GM12878 (cell line): ENCODE data around the gene BATF. TPM values are rescaled to one million over a fixed set of nuclear protein-coding genes. Genes with fewer than 3 reads are reported as not detected.

Source experiments
- BMI1 ChIP-seq: fragments of 450-650 bp; IDR thresholded peaks from 2 replicates; pipeline ENCODE4 v1.6.1; 2016; ENCODE audit warnings: mild to moderate bottlenecking, moderate library complexity, borderline replicate concordance
- CREM ChIP-seq: IDR thresholded peaks from 2 replicates; pipeline ENCODE4 v1.6.1; 2014; ENCODE audit warnings: antibody characterized with exemption, low read depth
- CTCF ChIP-seq, 3 experiments: IDR thresholded peaks in 2 of 3; conservative IDR thresholded peaks in 1 of 3; 2 replicates each; pipeline ENCODE4 v1.5.1; 2011; ENCODE audit warnings: low read depth in 3 of 3, low read length in 3 of 3, mild to moderate bottlenecking in 3 of 3, control low read depth in 2 of 3, moderate library complexity in 2 of 3, inconsistent platforms in 1 of 3, mixed read lengths in 1 of 3; ENCODE audit not compliant: control insufficient read depth in 2 of 3, insufficient read depth in 1 of 3; ENCODE audit errors: extremely low read depth in 1 of 3
- E4F1 ChIP-seq: fragments of 450-650 bp; IDR thresholded peaks from 2 replicates; pipeline ENCODE4 v1.6.1; 2018; ENCODE audit warnings: borderline replicate concordance, mild to moderate bottlenecking; ENCODE audit not compliant: partially characterized antibody
- ETV6 ChIP-seq, 2 experiments: fragments of 450-650 bp in 1 of 2; IDR thresholded peaks in 1 of 2; conservative IDR thresholded peaks in 1 of 2; 2 replicates each; pipeline ENCODE4 v1.6.1; 2014; ENCODE audit warnings: antibody characterized with exemption in 1 of 2, borderline replicate concordance in 1 of 2, low read depth in 1 of 2, mild to moderate bottlenecking in 1 of 2, moderate library complexity in 1 of 2
- EZH2 ChIP-seq: IDR thresholded peaks from 2 replicates; pipeline ENCODE4 v1.6.1; 2012; ENCODE audit warnings: low read depth, mild to moderate bottlenecking, control low read depth, inconsistent platforms, low read length, borderline replicate concordance; ENCODE audit not compliant: control insufficient read depth
- FOXM1 ChIP-seq: IDR thresholded peaks from 2 replicates; pipeline ENCODE4 v1.6.1; 2012; ENCODE audit warnings: low read depth, mild to moderate bottlenecking, inconsistent platforms, low read length, moderate library complexity
- IKZF2 ChIP-seq, 2 experiments: fragments of 450-650 bp; IDR thresholded peaks; 2 replicates each; pipeline ENCODE4 v1.6.1; 2017; ENCODE audit warnings: mild to moderate bottlenecking in 2 of 2, moderate library complexity in 2 of 2
- JUNB ChIP-seq: IDR thresholded peaks from 2 replicates; pipeline ENCODE4 v1.6.1; 2016; ENCODE audit warnings: antibody characterized with exemption, mild to moderate bottlenecking
- MAX ChIP-seq: IDR thresholded peaks from 2 replicates; pipeline ENCODE4 v1.6.1; 2012; ENCODE audit warnings: low read depth, low read length, improper control_type of control experiment
- MLLT1 ChIP-seq: fragments of 450-650 bp; IDR thresholded peaks from 2 replicates; pipeline ENCODE4 v1.6.1; 2016; ENCODE audit warnings: mild to moderate bottlenecking
- NR2C2 ChIP-seq: IDR thresholded peaks from 2 replicates; pipeline ENCODE4 v1.6.1; 2011; ENCODE audit warnings: borderline replicate concordance, low read depth; ENCODE audit not compliant: control insufficient read depth, insufficient read length
- PML ChIP-seq: IDR thresholded peaks from 2 replicates; pipeline ENCODE4 v1.6.1; 2012; ENCODE audit warnings: low read length, inconsistent platforms
- POLR2AphosphoS5 ChIP-seq: IDR thresholded peaks from 2 replicates; pipeline ENCODE4 v1.6.1; 2011; ENCODE audit warnings: mild to moderate bottlenecking, low read length, inconsistent platforms
- RAD51 ChIP-seq: fragments of 450-650 bp; IDR thresholded peaks from 2 replicates; pipeline ENCODE4 v1.6.1; 2016; ENCODE audit warnings: moderate library complexity, mild to moderate bottlenecking, inconsistent platforms
- SMC3 ChIP-seq: IDR thresholded peaks from 2 replicates; pipeline ENCODE4 v1.6.1; 2011; ENCODE audit warnings: low read length, improper control_type of control experiment, borderline replicate concordance
- SUZ12 ChIP-seq: fragments of 200-600 bp; sonication (generic); IDR thresholded peaks from one replicate; pipeline ENCODE4 v1.6.1; 2018; ENCODE audit warnings: antibody characterized with exemption, mild to moderate bottlenecking; ENCODE audit not compliant: unreplicated experiment
- TBL1XR1 ChIP-seq: IDR thresholded peaks from 2 replicates; pipeline ENCODE4 v1.6.1; 2012; ENCODE audit warnings: low read depth, low read length, improper control_type of control experiment
- WRNIP1 ChIP-seq: IDR thresholded peaks from 2 replicates; pipeline ENCODE4 v1.6.1; 2011; ENCODE audit warnings: low read depth, low read length, improper control_type of control experiment, borderline replicate concordance
- YBX1 ChIP-seq: fragments of 450-650 bp; IDR thresholded peaks from 2 replicates; pipeline ENCODE4 v1.6.1; 2016; ENCODE audit warnings: antibody characterized with exemption
- ZBED1 ChIP-seq: IDR thresholded peaks from 2 replicates; pipeline ENCODE4 v1.6.1; 2016; ENCODE audit warnings: borderline replicate concordance
- ZNF217 ChIP-seq: fragments of 450-650 bp; IDR thresholded peaks from 2 replicates; pipeline ENCODE4 v1.6.1; 2017; ENCODE audit warnings: antibody characterized with exemption, mild to moderate bottlenecking
- polyA plus RNA-seq, 11 experiments: library from polyadenylated mRNA; depleted of rRNA in 4 of 11; unstranded in 6 of 11; stranded (reverse) in 5 of 11; fragments of >200 nt; fragmentation: Nextera tagmentation in 4 of 11; fragmentation: Illumina TruSeq in 1 of 11; extraction: Ambion mirVana in 4 of 11; extraction: Trizol in 1 of 11; gene quantifications; 1 replicate in 1 of 11; 2 replicates in 10 of 11; pipeline versions ENCODE4 v1.2.1 to v1.2.3, GENCODE V29; 2011 to 2016; ENCODE audit warnings: inconsistent platforms in 2 of 11, missing spikeins in 2 of 11, low read depth in 1 of 11
- total RNA-seq, 4 experiments: library from RNA; depleted of rRNA in 3 of 4; stranded (reverse); fragments of >200 nt in 3 of 4; fragmentation: Illumina TruSeq in 1 of 4; extraction: Trizol in 1 of 4; gene quantifications; 2 replicates each; pipeline versions ENCODE4 v1.2.1 to v1.2.3, GENCODE V29; 2013 to 2021

Gene BATF
- total and polyA plus RNA-seq, 10 of the 15 experiments (the other 5 are each of a cell fraction or from before 2014, with no cell fraction given): 10.0 to 154 (median 103) TPM

DNA sequence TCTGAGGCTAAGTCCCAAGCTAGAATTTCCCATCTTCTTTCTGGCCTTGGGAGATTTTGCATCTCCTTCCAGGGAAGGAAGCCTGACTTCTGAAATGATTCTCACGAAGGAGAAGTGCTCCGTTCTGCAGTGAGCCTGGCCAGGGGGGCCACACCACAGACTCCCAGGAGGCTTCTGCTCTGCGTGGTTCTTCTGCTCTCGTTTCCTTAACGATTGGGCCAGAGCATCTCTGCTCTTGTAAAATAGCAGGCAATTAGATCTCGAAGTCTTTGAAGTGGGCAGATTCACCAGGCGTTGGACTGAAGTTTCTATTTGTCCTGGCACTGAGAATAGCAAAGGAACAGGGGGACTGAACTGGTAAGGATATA, 6.7 kb upstream of the BATF start (continued):
- TF ChIP-seq ETV6 (conservative IDR thresholded peaks at IDR 0.05 in 1 of 2, IDR thresholded peaks at IDR 0.05 in 1 of 2; ENCODE audit: borderline replicate concordance in 1 of 2, low read depth in 1 of 2): peak in 1 of 2 experiments; percentile 71; a peak in 2 of 4 replicates
- TF ChIP-seq E4F1: no peak
- peak; percentile 52; the same call in 1 of the 2 replicates for TF ChIP-seq JUNB
- TF ChIP-seq ZNF217: peak; percentile 68; the same call in 1 of the 2 replicates
- TF ChIP-seq EZH2: no peak
- no peak for TF ChIP-seq SUZ12
- peak; percentile 49; the same call in 1 of the 2 replicates for TF ChIP-seq BMI1
- TF ChIP-seq SMC3: peak; percentile 3; the same call in 1 of the 2 replicates
- TF ChIP-seq CTCF (IDR thresholded peaks at IDR 0.05 in 2 of 3, conservative IDR thresholded peaks at IDR 0.05 in 1 of 3; ENCODE audit: control insufficient read depth in 2 of 3, extremely low read depth in 1 of 3, insufficient read depth in 1 of 3, low read depth in 3 of 3, low read length in 3 of 3): no peak
- TF ChIP-seq IKZF2 (IDR thresholded peaks at IDR 0.05): peak; percentile 91 to 92
- peak; percentile 28; the same call in 1 of the 2 replicates for TF ChIP-seq MLLT1
- no peak for TF ChIP-seq MAX
- no peak for TF ChIP-seq TBL1XR1
- TF ChIP-seq ZBED1: no peak
- no peak for TF ChIP-seq NR2C2
- TF ChIP-seq RAD51: no peak
- TF ChIP-seq FOXM1: no peak; the same call in 1 of the 2 replicates
- no peak for TF ChIP-seq YBX1
- TF ChIP-seq WRNIP1: no peak
- peak; percentile 66; the same call in 1 of the 2 replicates for TF ChIP-seq CREM
- peak; percentile 83 for TF ChIP-seq POLR2AphosphoS5
- TF ChIP-seq PML: 0 out of 2 replicates have a peak, but pooled peaks have one; percentile 30
